HepG2 (cell line): ENCODE measurements around the gene PLIN3. TPM values are rescaled to one million over a fixed set of nuclear protein-coding genes. Genes with fewer than 3 reads are reported as not detected.
"Not testable (repeated sequence)": the region's sequence is repeated elsewhere in the genome, so short reads cannot be mapped to it uniquely, and the experiment has no call there.

ENCODE experiments used
- ATAC-seq: fragments of 200-7000 bp; cut with Tn5 transposase; 3 replicates; pipeline ENCODE4 v1.9.1; 2020; ENCODE audit warnings: mild to moderate bottlenecking, moderate library complexity
- BruUV-seq: library from RNA; stranded (reverse); fragments of 400-500 nt; replicated peaks from 2 replicates; lab custom pipeline; 2021; lab: Mats Ljungman, UMichigan
- CTCF ChIA-PET: fragments of 300-600 bp; formaldehyde crosslinking; extraction: SDS; loops from one replicate; lab custom pipeline; 2021; ENCODE audit warnings: low total read pairs, inconsistent platforms, low intra/inter-chr PET ratio; lab: Yijun Ruan, JAX
- POLR2A ChIA-PET: fragments of 350-600 bp; sonication (Branson Sonifier 250); formaldehyde crosslinking; loops from one replicate; lab custom pipeline; 2020; ENCODE audit warnings: antibody characterized with exemption, inconsistent platforms; lab: Yijun Ruan, JAX
- DNase-seq: peaks from one replicate; pipeline ENCODE4 v3.0.0-alpha.2; 2015; ENCODE audit warnings: low spot score
- FAIRE-seq: peaks from 3 replicates; lab custom pipeline; 2011; peaks lifted over from hg19 to GRCh38; lab: Jason Lieb, UNC
- H2AFZ ChIP-seq: one replicate; pipeline ENCODE4 v1.6.1; 2011; ENCODE audit warnings: low read length, inconsistent platforms
- H3K27ac ChIP-seq: fragments of 300-600 bp; 3 replicates; pipeline ENCODE4 v1.8.0; 2011; ENCODE audit warnings: mixed run types, mild to moderate bottlenecking, mixed read lengths, low read length, inconsistent platforms; ENCODE audit not compliant: insufficient read depth; ENCODE audit errors: extremely low read length
- H3K27me3 ChIP-seq, 2 experiments: fragments of 200-600 bp in 1 of 2; 2 replicates in 1 of 2; 3 replicates in 1 of 2; pipeline versions ENCODE4 v1.6.0 to v1.8.0; 2011; ENCODE audit warnings: low read length in 2 of 2, mild to moderate bottlenecking in 2 of 2, moderate library complexity in 2 of 2, inconsistent platforms in 1 of 2; ENCODE audit not compliant: insufficient read depth in 2 of 2, control insufficient read depth in 1 of 2
- H3K36me3 ChIP-seq, 2 experiments: fragments of 200-600 bp in 1 of 2; replicated peaks in 1 of 2; 2 replicates in 1 of 2; 3 replicates in 1 of 2; pipeline versions ENCODE4 v1.5.1 to v1.8.0; 2011; ENCODE audit warnings: low read length in 2 of 2, inconsistent platforms in 1 of 2; ENCODE audit not compliant: insufficient read depth in 2 of 2, control insufficient read depth in 1 of 2
- H3K4me1 ChIP-seq: 2 replicates; pipeline ENCODE4 v1.5.1; 2012; ENCODE audit warnings: low read length, inconsistent platforms; ENCODE audit not compliant: insufficient read depth
- H3K4me2 ChIP-seq: 2 replicates; pipeline ENCODE4 v1.6.0; 2011; ENCODE audit warnings: low read depth, low read length, inconsistent platforms
- H3K4me3 ChIP-seq, 3 experiments: fragments of 200-600 bp in 1 of 3; sonication (generic), shearing (Covaris generic) in 1 of 3; replicated peaks in 1 of 3; 2 replicates each; pipeline ENCODE4 v1.5.1; 2011 to 2016; ENCODE audit warnings: low read length in 3 of 3, inconsistent platforms in 2 of 3, low read depth in 2 of 3, mild to moderate bottlenecking in 2 of 3, control low read depth in 1 of 3, mixed read lengths in 1 of 3; ENCODE audit not compliant: insufficient read depth in 1 of 3
- H3K79me2 ChIP-seq: one replicate; pipeline ENCODE4 v1.6.1; 2011; ENCODE audit warnings: low read length, inconsistent platforms; ENCODE audit not compliant: insufficient read depth
- H3K9ac ChIP-seq: 2 replicates; pipeline ENCODE4 v1.6.0; 2011; ENCODE audit warnings: mild to moderate bottlenecking, low read depth, low read length, inconsistent platforms; ENCODE audit not compliant: insufficient read depth
- H3K9me3 ChIP-seq: 2 replicates; pipeline ENCODE4 v1.5.1; 2012; ENCODE audit warnings: mild to moderate bottlenecking, low read length
- H4K20me1 ChIP-seq: 2 replicates; pipeline ENCODE4 v1.6.0; 2011; ENCODE audit warnings: inconsistent platforms, mild to moderate bottlenecking, low read length, moderate library complexity; ENCODE audit not compliant: insufficient read depth
- AGO2 ChIP-seq: fragments of 200-400 bp; formaldehyde crosslinking; optimal IDR thresholded peaks from 2 replicates; pipeline ENCODE3; 2017; ENCODE audit warnings: mild to moderate bottlenecking, low read depth, low read length, moderate library complexity
- FOXM1 ChIP-seq: sonication (generic); formaldehyde crosslinking; IDR thresholded peaks from 2 replicates; pipeline ENCODE4 v1.5.0; 2020; ENCODE audit warnings: missing genetic modification reagents
- WGBS: methylation state at CpG from one replicate; pipeline ENCODE4 v1.1.6; 2017; ENCODE audit warnings: low lambda C conversion rate; 5-methylcytosine and 5-hydroxymethylcytosine counted together
- in situ Hi-C: cut with HindIII; loops from 2 replicates; pipeline ENCODE4 v1.10.0; 2017; ENCODE audit warnings: low pct_unique_long_range_greater_than_20kb; ENCODE audit not compliant: extremely low pct_ligation_motif_present
- intact Hi-C: fragments of 100-400 bp; cut with micrococcal nuclease; formaldehyde crosslinking; loops from one replicate; pipeline ENCODE4 v1.10.0; 2022; ENCODE audit not compliant: unreplicated experiment
- polyA plus RNA-seq, 8 experiments: library from polyadenylated mRNA; depleted of rRNA in 3 of 8; stranded (reverse) in 7 of 8; unstranded in 1 of 8; fragments of >200 nt; fragmentation: Illumina TruSeq in 4 of 8; extraction: Trizol in 4 of 8; gene quantifications; 2 replicates each; pipeline versions ENCODE4 v1.2.1 to v1.2.3, GENCODE V29; 2011 to 2016; ENCODE audit warnings: low read depth in 4 of 8, missing spikeins in 1 of 8, mixed read lengths in 1 of 8; ENCODE audit not compliant: insufficient read depth in 1 of 8
- total RNA-seq, 5 experiments: library from RNA; depleted of rRNA; stranded (reverse); fragments of >200 nt; fragmentation: Illumina TruSeq; extraction: Trizol; gene quantifications; 2 replicates each; pipeline ENCODE4 v1.2.3, GENCODE V29; 2016; ENCODE audit warnings: low read depth in 1 of 5

PLIN3 gene
- total and polyA plus RNA-seq, 2 of the 13 experiments (the other 11 are each of a cell fraction or from before 2014, with no cell fraction given) = 49.3 to 57.9 TPM

GRCh38 chr19:4859697-4860096 is 7.8 kb downstream of the PLIN3 start:
- Histone ChIP-seq H3K27ac (no peak overlapping the region), H2AFZ (no peak overlapping the region), H3K4me1 (peaks cover 18% of the 10 kb centered on the region), H3K79me2 (peaks cover 12% of the 10 kb centered on the region), H3K9ac (no peak overlapping the region), H4K20me1 (peaks cover 7% of the 10 kb centered on the region; the same call in 1 of the 2 replicates), H3K9me3 (no peaks in the 10 kb centered on the region), H3K36me3 (peaks cover 23 to 34% of the 10 kb centered on the region in 2 experiments; a peak in 4 of 5 replicates), H3K4me2 (no peak overlapping the region), H3K4me3 (no peak overlapping the region), H3K27me3 (no peaks in the 10 kb centered on the region)
- no peak for TF ChIP-seq FOXM1 (CRISPR knock-in tag)
- TF ChIP-seq AGO2 = peak; percentile 32
- ATAC-seq (no peak), FAIRE-seq (no peak), DNase-seq (no peak)
- in situ Hi-C loops (no loop called here), intact Hi-C loops (no loop called here)
- no TSS peak for BruUV-seq
- ChIA-PET CTCF (no interaction called here), POLR2A (interaction anchor here (1.4 kb wide), 1 partner anchor 50 kb away, joined by 4 read pairs; no protein-coding TSS in a partner anchor)
- 97% methylated on average over 7 of the region's 11 CpGs for WGBS

- intact Hi-C loops, CTCF ChIA-PET: not testable (repeated sequence)
- peaks cover 23 to 42% of the 10 kb centered on the region in 2 experiments; a peak in 4 of 5 replicates for H3K36me3 ChIP-seq
Observed at GRCh38 chr19:4856468-4856867, 11.0 kb downstream of the PLIN3 start.

GRCh38 chr19:4853506-4853905 is 14.0 kb downstream of the PLIN3 start:
- H4K20me1 ChIP-seq, H3K4me2 ChIP-seq, ATAC-seq, H3K27me3 ChIP-seq, BruUV-seq, H3K27ac ChIP-seq, intact Hi-C loops, FAIRE-seq, H3K9ac ChIP-seq, H3K79me2 ChIP-seq, DNase-seq, H3K9me3 ChIP-seq, H3K4me3 ChIP-seq, H2AFZ ChIP-seq: not testable (repeated sequence)
- H3K36me3 ChIP-seq = peaks cover 11 to 28% of the 10 kb centered on the region in 2 experiments; a peak in 4 of 5 replicates
- WGBS = 95% methylated on average over 8 of the region's 8 CpGs
- ChIA-PET CTCF (interaction anchor here (2.5 kb wide), 1 partner anchor 44 kb away, joined by 33 read pairs; no protein-coding TSS in a partner anchor), POLR2A (interaction anchor here (1.0 kb wide), 1 partner anchor 14 kb away, joined by 3 read pairs; the partner anchor contains the start of gene PLIN3)
- peaks cover 11% of the 10 kb centered on the region for H3K4me1 ChIP-seq
- in situ Hi-C loops = loop anchor here (5.0 kb wide), 1 partner anchor 46 kb away; no protein-coding TSS in a partner anchor

More at GRCh38 chr19:4856468-4856867, 11.0 kb downstream of the PLIN3 start:
- H3K27me3 ChIP-seq, H3K9me3 ChIP-seq, H3K4me1 ChIP-seq, H3K9ac ChIP-seq, H3K79me2 ChIP-seq, in situ Hi-C loops, BruUV-seq, H3K27ac ChIP-seq, ATAC-seq, FAIRE-seq, H4K20me1 ChIP-seq, H2AFZ ChIP-seq, H3K4me2 ChIP-seq, H3K4me3 ChIP-seq, DNase-seq: not testable (repeated sequence)
- POLR2A ChIA-PET = interaction anchor here (1.4 kb wide), 1 partner anchor 11 kb away, joined by 6 read pairs; the partner anchor contains the start of gene PLIN3
- WGBS = 99% methylated on average over 12 of the region's 12 CpGs
